Activated naive CD4-positive, alpha-beta T cell (primary cell): ENCODE results near the gene RNF4.
"Not testable (repeated sequence)": the region's sequence is repeated elsewhere in the genome, so short reads cannot be mapped to it uniquely, and the experiment has no call there.

ENCODE experiments used
- DNase-seq, 4 experiments: peaks; one replicate each; lab custom pipeline; 2025; lab: John Stamatoyannopoulos, UW

The RNF4 gene

GRCh38 chr4:2486981-2487380, 18.1 kb downstream of the RNF4 start:
- no peak for DNase-seq

GRCh38 chr4:2487632-2488031, 18.7 kb downstream of the RNF4 start:
- no peak for DNase-seq

GRCh38 chr4:2489081-2489805, 20.3 kb downstream of the RNF4 start:
- DNase-seq: no peak

GRCh38 chr4:2489841-2490552, 21.1 kb downstream of the RNF4 start:
- no peak for DNase-seq

- DNase-seq: no peak
These were observed 24.1 kb downstream of the RNF4 start for GRCh38 chr4:2492970-2493369.

- no peak for DNase-seq
These were observed 26.1 kb downstream of the RNF4 start for GRCh38 chr4:2494992-2495391.

- DNase-seq: no peak
These were observed 28.4 kb downstream of the RNF4 start for GRCh38 chr4:2497324-2497723.

GRCh38 chr4:2497931-2498330, 29.0 kb downstream of the RNF4 start:
- no peak for DNase-seq

GRCh38 chr4:2500547-2500946, 31.6 kb downstream of the RNF4 start:
- DNase-seq: no peak

- DNase-seq: no peak
These were observed 32.2 kb downstream of the RNF4 start for GRCh38 chr4:2501034-2501594.

GRCh38 chr4:2503809-2504208, 34.9 kb downstream of the RNF4 start:
- DNase-seq: no peak

- no peak for DNase-seq
These were observed 38.4 kb downstream of the RNF4 start for GRCh38 chr4:2507259-2507658.

GRCh38 chr4:2507855-2508254, 38.9 kb downstream of the RNF4 start:
- no peak for DNase-seq

- DNase-seq: no peak
These were observed 41.7 kb downstream of the RNF4 start for GRCh38 chr4:2510351-2511259.

GRCh38 chr4:2511645-2512131, 42.8 kb downstream of the RNF4 start:
- no peak for DNase-seq

GRCh38 chr4:2512396-2513135, 43.7 kb downstream of the RNF4 start:
- DNase-seq: no peak

GRCh38 chr4:2514193-2514592, 45.3 kb downstream of the RNF4 start:
- not testable (repeated sequence) for DNase-seq

- not testable (repeated sequence) for DNase-seq
These were observed 46.0 kb downstream of the RNF4 start for GRCh38 chr4:2514944-2515343.

GRCh38 chr4:2515830-2516550, 47.1 kb downstream of the RNF4 start:
- no peak for DNase-seq

GRCh38 chr4:2516635-2517034, 47.7 kb downstream of the RNF4 start:
- DNase-seq: no peak

GRCh38 chr4:2526559-2526958, 57.7 kb downstream of the RNF4 start:
- no peak for DNase-seq
